ENCODE data around the gene NT5C1B. TPM values are rescaled to one million over a fixed set of nuclear protein-coding genes. Genes with fewer than 3 reads are reported as not detected.

Gene NT5C1B
- total and polyA plus RNA-seq, 2 donors from 2014 or later, result not detected

DNA sequence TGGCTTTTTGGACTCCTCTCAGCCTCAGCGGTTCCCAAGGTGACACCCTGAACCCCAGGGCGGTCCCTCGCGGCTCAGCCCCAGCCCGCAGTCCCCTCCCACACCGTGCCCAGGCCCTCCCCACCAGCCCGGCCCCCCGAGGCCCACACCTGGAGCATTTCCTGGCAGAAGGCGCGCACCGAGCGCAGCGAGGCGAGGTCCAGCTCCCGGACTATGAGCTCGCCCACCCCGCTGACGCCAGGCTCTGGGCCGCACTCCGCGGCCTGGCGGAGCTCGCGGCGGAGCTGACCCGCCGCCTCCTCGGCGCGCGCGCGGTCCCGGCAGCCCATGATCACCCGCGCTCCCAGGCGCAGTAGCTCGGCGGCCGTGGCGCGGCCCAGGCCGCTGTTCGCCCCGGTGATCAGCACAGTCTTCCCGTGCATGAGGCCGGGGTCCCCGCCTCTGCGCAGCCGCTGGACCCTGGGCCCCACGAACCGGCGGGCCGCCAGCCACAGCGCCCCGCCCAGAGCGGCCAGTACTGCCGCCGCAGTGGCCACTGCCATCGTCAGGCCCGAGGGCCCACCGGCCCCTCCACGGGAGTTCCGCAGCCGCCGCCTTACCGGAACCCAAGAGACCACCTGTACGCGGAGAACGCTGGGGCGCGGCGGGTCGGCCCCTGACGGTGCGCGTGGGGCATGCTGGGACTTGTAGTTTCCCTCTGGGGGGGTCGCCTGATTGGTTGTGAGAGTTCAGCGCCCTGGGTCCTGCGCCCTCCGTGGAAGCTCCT is 29.2 kb downstream of the NT5C1B start, which contains the start of gene RDH14:
TSS of gene RDH14 (minus strand) at position 623 of the 766 bp plus-strand sequence. CDS start at position 542, 81 bp downstream.
- peak within 1 kb of the TSS; percentile 82 to 91 (median 82) for H3K4me3 ChIP-seq (ENCODE audit: low read length in 3 of 3)
- H3K27me3 ChIP-seq (ENCODE audit: control insufficient read depth, insufficient read depth, low read length), result no peaks in the 10 kb centered on the region
- intact Hi-C loops (cut with DNase I), result no loop called here
- H3K4me1 ChIP-seq (ENCODE audit: control insufficient read depth in 2 of 3, insufficient read depth in 2 of 3, low read depth in 1 of 3, low read length in 3 of 3), result peaks cover 0 to 10% (median 6%) of the 10 kb centered on the region in 3 donors
- TF ChIP-seq, protein P1, sequence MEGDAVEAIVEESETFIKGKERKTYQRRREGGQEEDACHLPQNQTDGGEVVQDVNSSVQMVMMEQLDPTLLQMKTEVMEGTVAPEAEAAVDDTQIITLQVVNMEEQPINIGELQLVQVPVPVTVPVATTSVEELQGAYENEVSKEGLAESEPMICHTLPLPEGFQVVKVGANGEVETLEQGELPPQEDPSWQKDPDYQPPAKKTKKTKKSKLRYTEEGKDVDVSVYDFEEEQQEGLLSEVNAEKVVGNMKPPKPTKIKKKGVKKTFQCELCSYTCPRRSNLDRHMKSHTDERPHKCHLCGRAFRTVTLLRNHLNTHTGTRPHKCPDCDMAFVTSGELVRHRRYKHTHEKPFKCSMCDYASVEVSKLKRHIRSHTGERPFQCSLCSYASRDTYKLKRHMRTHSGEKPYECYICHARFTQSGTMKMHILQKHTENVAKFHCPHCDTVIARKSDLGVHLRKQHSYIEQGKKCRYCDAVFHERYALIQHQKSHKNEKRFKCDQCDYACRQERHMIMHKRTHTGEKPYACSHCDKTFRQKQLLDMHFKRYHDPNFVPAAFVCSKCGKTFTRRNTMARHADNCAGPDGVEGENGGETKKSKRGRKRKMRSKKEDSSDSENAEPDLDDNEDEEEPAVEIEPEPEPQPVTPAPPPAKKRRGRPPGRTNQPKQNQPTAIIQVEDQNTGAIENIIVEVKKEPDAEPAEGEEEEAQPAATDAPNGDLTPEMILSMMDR (IDR thresholded peaks at IDR 0.05; ENCODE audit: borderline replicate concordance, extremely low read depth, insufficient read depth), result no peak
- peak; percentile 98 to 99 (median 98) for DNase-seq
- H3K9me3 ChIP-seq (ENCODE audit: control insufficient read depth in 2 of 3, insufficient read depth in 1 of 3, low read length in 3 of 3), result no peaks in the 10 kb centered on the region
- no peak for FAIRE-seq
- H3K9ac ChIP-seq (ENCODE audit: low read length in 3 of 3), result peak within 1 kb of the TSS; percentile 56 to 87 (median 76)
- H3K36me3 ChIP-seq (ENCODE audit: control insufficient read depth in 2 of 3, insufficient read depth in 3 of 3, low read length in 3 of 3), result peaks cover 0 to 10% (median 0%) of the 10 kb centered on the region in 3 donors
- H3K27ac ChIP-seq (ENCODE audit: low read depth in 2 of 2, low read length in 2 of 2), result peak within 1 kb of the TSS; percentile 93 to 94

DNA sequence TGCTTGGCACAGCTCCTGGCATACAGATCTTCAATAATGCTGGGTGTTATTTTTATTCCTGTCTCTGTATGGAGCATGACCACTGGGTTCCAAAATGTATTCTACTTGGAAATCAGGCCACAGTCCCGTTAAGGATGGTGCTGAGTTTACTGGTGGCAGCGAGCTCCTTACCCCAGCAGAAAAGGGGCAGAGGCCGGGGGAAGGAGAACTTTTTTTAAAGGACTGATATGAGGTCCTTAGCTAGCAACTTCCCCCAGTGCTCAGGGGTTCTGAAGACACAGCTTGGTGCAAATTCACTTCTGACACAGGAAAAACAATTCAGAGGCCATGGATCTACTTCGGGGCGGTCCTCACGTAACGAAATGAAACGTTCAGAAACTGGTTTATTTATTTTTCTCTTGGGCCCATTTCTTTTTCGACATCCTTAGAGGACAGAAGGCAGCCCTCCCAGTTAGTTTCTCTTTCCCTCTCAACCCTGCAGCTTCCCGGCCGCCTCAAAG is 29.8 kb downstream of the NT5C1B start:
- FAIRE-seq, result no peak
- peaks cover 0 to 10% (median 6%) of the 10 kb centered on the region in 3 donors for H3K4me1 ChIP-seq (ENCODE audit: control insufficient read depth in 2 of 3, insufficient read depth in 2 of 3, low read depth in 1 of 3, low read length in 3 of 3)
- no peaks in the 10 kb centered on the region for H3K9me3 ChIP-seq (ENCODE audit: control insufficient read depth in 2 of 3, insufficient read depth in 1 of 3, low read length in 3 of 3)
- peak overlapping the region; percentile 93 to 94 for H3K27ac ChIP-seq (ENCODE audit: low read depth in 2 of 2, low read length in 2 of 2)
- H3K9ac ChIP-seq (ENCODE audit: low read length in 3 of 3), result peak overlapping the region; percentile 51 to 87 (median 59)
- peaks cover 0 to 13% (median 0%) of the 10 kb centered on the region in 3 donors for H3K36me3 ChIP-seq (ENCODE audit: control insufficient read depth in 2 of 3, insufficient read depth in 3 of 3, low read length in 3 of 3)
- TF ChIP-seq, protein P1 (IDR thresholded peaks at IDR 0.05; ENCODE audit: borderline replicate concordance, extremely low read depth, insufficient read depth), result no peak
- intact Hi-C loops (cut with DNase I), result no loop called here
- DNase-seq, result peak in 1 of 5 donors; percentile 43
- H3K27me3 ChIP-seq (ENCODE audit: control insufficient read depth, insufficient read depth, low read length), result no peaks in the 10 kb centered on the region
- H3K4me3 ChIP-seq (ENCODE audit: low read length in 3 of 3), result peak overlapping the region; percentile 66 to 91 (median 78)

DNA sequence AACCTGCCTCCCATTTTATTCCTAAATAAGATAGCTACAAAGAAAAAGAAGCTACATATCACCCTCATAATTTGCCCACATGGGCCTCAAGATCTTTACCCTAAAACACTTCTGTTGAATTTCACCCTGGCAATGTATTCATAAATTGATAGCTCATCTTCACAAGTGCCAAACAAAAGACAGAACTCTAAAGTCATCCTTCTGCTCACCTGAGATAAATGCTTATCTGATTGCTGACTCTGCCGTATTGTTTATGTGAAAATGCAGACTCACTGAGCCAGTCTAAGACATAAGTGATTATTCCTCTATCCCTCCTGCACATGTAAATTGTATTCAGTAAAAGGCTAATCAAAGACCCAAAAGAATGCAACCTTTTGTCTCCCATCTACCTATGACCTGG is 30.9 kb downstream of the NT5C1B start:
- DNase-seq (no peak), FAIRE-seq (no peak)
- TF ChIP-seq, protein P1 (IDR thresholded peaks at IDR 0.05; ENCODE audit: borderline replicate concordance, extremely low read depth, insufficient read depth), result no peak
- no peaks in the 10 kb centered on the region for H3K9me3 ChIP-seq (ENCODE audit: control insufficient read depth in 2 of 3, insufficient read depth in 1 of 3, low read length in 3 of 3)
- H3K4me1 ChIP-seq (ENCODE audit: control insufficient read depth in 2 of 3, insufficient read depth in 2 of 3, low read depth in 1 of 3, low read length in 3 of 3), result peaks cover 0 to 10% (median 6%) of the 10 kb centered on the region in 3 donors
- H3K27ac ChIP-seq (ENCODE audit: low read depth in 2 of 2, low read length in 2 of 2), result no peak overlapping the region
- no peak overlapping the region for H3K4me3 ChIP-seq (ENCODE audit: low read length in 3 of 3)
- H3K36me3 ChIP-seq (ENCODE audit: control insufficient read depth in 2 of 3, insufficient read depth in 3 of 3, low read length in 3 of 3), result peaks cover 0 to 10% (median 0%) of the 10 kb centered on the region in 3 donors
- intact Hi-C loops (cut with DNase I), result no loop called here
- H3K27me3 ChIP-seq (ENCODE audit: control insufficient read depth, insufficient read depth, low read length), result no peaks in the 10 kb centered on the region
- no peak overlapping the region for H3K9ac ChIP-seq (ENCODE audit: low read length in 3 of 3)

Measured in kidney (tissue), 14 donors.